Measurements from ENCODE around the gene GDF10. TPM values are rescaled to one million over a fixed set of nuclear protein-coding genes. Genes with fewer than 3 reads are reported as not detected.

The GDF10 gene
- total RNA-seq, 1 experiment from 2014 or later, result not detected

- Histone ChIP-seq H3K4me1 (ENCODE audit: insufficient read depth, low read length) (peaks cover 9% of the 10 kb centered on the region; the same call in 1 of the 2 replicates), H3F3A (ENCODE audit: low read length, unreplicated experiment) (no peaks in the 10 kb centered on the region), H3K4me2 (ENCODE audit: low read length) (no peak overlapping the region), H3K9me2 (replicated peaks; ENCODE audit: low read length) (no peaks in the 10 kb centered on the region), H3K36me3 (ENCODE audit: low read depth, low read length) (no peaks in the 10 kb centered on the region), H3K9me3 (ENCODE audit: low read length) (no peaks in the 10 kb centered on the region), H3K27ac (ENCODE audit: low read length) (no peak overlapping the region), H3K4me3 (ENCODE audit: low read length) (no peak overlapping the region), H3K79me2 (ENCODE audit: low read length) (no peaks in the 10 kb centered on the region), H3K9ac (ENCODE audit: low read length) (no peak overlapping the region), H2AFZ (ENCODE audit: low read length) (0 out of 2 replicates have a peak overlapping the region, but pooled peaks have one; percentile 48), H4K20me1 (ENCODE audit: low read length) (no peaks in the 10 kb centered on the region), H3K27me3 (ENCODE audit: low read length) (no peaks in the 10 kb centered on the region)
- DNase-seq (no peak), ATAC-seq (no peak)
- POLR2A ChIA-PET (ENCODE audit: unreplicated experiment), result no interaction called here
- no peak for TF ChIP-seq EZH2 (IDR thresholded peaks at IDR 0.05; ENCODE audit: low read length, unreplicated experiment)
- no peak for TF ChIP-seq EZH2phosphoT487 (IDR thresholded peaks at IDR 0.05; ENCODE audit: borderline replicate concordance, low read length)
- no peak for TF ChIP-seq CTCF (conservative IDR thresholded peaks at IDR 0.05; ENCODE audit: low read depth, low read length)
- intact Hi-C loops (cut with micrococcal nuclease), result no loop called here
- CTCF ChIA-PET, result no interaction called here
- BruUV-seq (replicated peaks), result no TSS peak
Measured at GRCh38 chr10:47326927-47327330, 26.9 kb downstream of the GDF10 start.

DNA sequence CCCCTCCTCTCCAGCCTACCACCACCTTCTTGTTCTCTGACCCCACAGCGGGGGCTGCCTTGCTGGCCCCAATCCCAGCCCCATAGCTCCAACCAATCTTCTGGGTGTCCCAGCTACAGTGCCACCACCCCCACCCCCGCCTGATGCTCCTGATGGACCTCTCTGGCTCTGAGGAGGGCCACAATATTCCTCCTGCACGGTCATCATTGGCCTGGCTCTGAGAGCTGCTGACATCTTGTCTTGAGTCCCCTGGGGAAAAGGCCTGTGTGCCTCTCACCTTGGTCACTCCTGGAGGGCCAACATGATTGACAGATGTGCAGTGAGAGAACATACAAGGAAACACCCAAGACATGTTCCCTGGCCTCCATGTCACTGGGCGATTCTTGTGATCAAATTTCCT is 29.9 kb downstream of the GDF10 start:
- no peaks in the 10 kb centered on the region for H3K36me3 ChIP-seq (ENCODE audit: low read depth, low read length)
- CTCF ChIA-PET, result no interaction called here

More for the DNA sequence above, 29.9 kb downstream of the GDF10 start:
- Histone ChIP-seq H3K9ac (ENCODE audit: low read length) (no peak overlapping the region), H3K27ac (ENCODE audit: low read length) (no peak overlapping the region), H2AFZ (ENCODE audit: low read length) (no peak overlapping the region), H3K27me3 (ENCODE audit: low read length) (peaks cover 5% of the 10 kb centered on the region), H3K9me2 (replicated peaks; ENCODE audit: low read length) (no peaks in the 10 kb centered on the region), H3K4me3 (ENCODE audit: low read length) (no peak overlapping the region), H3K79me2 (ENCODE audit: low read length) (no peaks in the 10 kb centered on the region), H3F3A (ENCODE audit: low read length, unreplicated experiment) (no peaks in the 10 kb centered on the region), H3K9me3 (ENCODE audit: low read length) (no peaks in the 10 kb centered on the region), H3K4me1 (ENCODE audit: insufficient read depth, low read length) (peaks cover 9% of the 10 kb centered on the region; the same call in 1 of the 2 replicates), H4K20me1 (ENCODE audit: low read length) (no peaks in the 10 kb centered on the region), H3K4me2 (ENCODE audit: low read length) (no peak overlapping the region)
- DNase-seq (no peak), ATAC-seq (no peak)
- no TSS peak for BruUV-seq (replicated peaks)
- no peak for TF ChIP-seq EZH2phosphoT487 (IDR thresholded peaks at IDR 0.05; ENCODE audit: borderline replicate concordance, low read length)
- no peak for TF ChIP-seq CTCF (conservative IDR thresholded peaks at IDR 0.05; ENCODE audit: low read depth, low read length)
- TF ChIP-seq EZH2 (IDR thresholded peaks at IDR 0.05; ENCODE audit: low read length, unreplicated experiment), result no peak
- intact Hi-C loops (cut with micrococcal nuclease), result no loop called here
- POLR2A ChIA-PET (ENCODE audit: unreplicated experiment), result no interaction called here
